ENCODE measurements around the gene HTD2.
"Not testable (repeated sequence)": the region's sequence is repeated elsewhere in the genome, so short reads cannot be mapped to it uniquely, and the experiment has no call there.

Gene HTD2

GRCh38 chr3:58333206-58334012 is 27.1 kb downstream of the HTD2 start:
- DNase-seq: no peak

- no peak for DNase-seq
Measured at GRCh38 chr3:58334013-58334321, 27.6 kb downstream of the HTD2 start.

- DNase-seq: no peak
Measured at GRCh38 chr3:58334506-58334884, 28.2 kb downstream of the HTD2 start.

- DNase-seq: no peak
Measured at GRCh38 chr3:58335652-58335947, 29.3 kb downstream of the HTD2 start.

GRCh38 chr3:58336135-58336882 is 30.0 kb downstream of the HTD2 start:
- DNase-seq: no peak

GRCh38 chr3:58337190-58337589 is 30.9 kb downstream of the HTD2 start:
- DNase-seq: no peak

- DNase-seq: not testable (repeated sequence)
Measured at GRCh38 chr3:58339146-58339545, 32.8 kb downstream of the HTD2 start.

- DNase-seq: no peak
Measured at GRCh38 chr3:58340594-58341244, 34.4 kb downstream of the HTD2 start.

GRCh38 chr3:58341376-58341775 is 35.1 kb downstream of the HTD2 start:
- DNase-seq: no peak

- no peak for DNase-seq
Measured at GRCh38 chr3:58342676-58343075, 36.4 kb downstream of the HTD2 start.

- DNase-seq: no peak
Measured at GRCh38 chr3:58345457-58345856, 39.1 kb downstream of the HTD2 start.

- no peak for DNase-seq
Measured at GRCh38 chr3:58346368-58346767, 40.0 kb downstream of the HTD2 start.

- DNase-seq: no peak
Measured at GRCh38 chr3:58347984-58348383, 41.7 kb downstream of the HTD2 start.

- no peak for DNase-seq
Measured at GRCh38 chr3:58349792-58350626, 43.7 kb downstream of the HTD2 start.

GRCh38 chr3:58350627-58351013 is 44.3 kb downstream of the HTD2 start:
- DNase-seq: no peak

- peak; percentile 2 for DNase-seq
Measured at GRCh38 chr3:58351920-58352319, 45.6 kb downstream of the HTD2 start.

GRCh38 chr3:58352626-58353025 is 46.3 kb downstream of the HTD2 start:
- no peak for DNase-seq

- no peak for DNase-seq
Measured at GRCh38 chr3:58353722-58354553, 47.6 kb downstream of the HTD2 start.

GRCh38 chr3:58355179-58355578 is 48.9 kb downstream of the HTD2 start:
- DNase-seq: no peak

- DNase-seq: no peak
Measured at GRCh38 chr3:58356054-58356453, 49.7 kb downstream of the HTD2 start.

- no peak for DNase-seq
Measured at GRCh38 chr3:58357402-58357801, 51.1 kb downstream of the HTD2 start.

- DNase-seq: no peak
Measured at GRCh38 chr3:58358092-58358491, 51.8 kb downstream of the HTD2 start.

Measured in NCI-H146 (cell line).